SK-N-SH (cell line): ENCODE results near the gene DSTN. TPM values are rescaled to one million over a fixed set of nuclear protein-coding genes. Genes with fewer than 3 reads are reported as not detected.

Experiments used
- CTCF ChIA-PET: fragments of 300-600, 350-600 bp; formaldehyde crosslinking; extraction: SDS; loops from one replicate; lab custom pipeline; 2021; lab: Yijun Ruan, JAX
- POLR2A ChIA-PET: fragments of 350-600 bp; sonication (Branson Sonifier 250); formaldehyde crosslinking; extraction: SDS; loops from one replicate; lab custom pipeline; 2020; ENCODE audit warnings: antibody characterized with exemption, inconsistent platforms; lab: Yijun Ruan, JAX
- DNase-seq: peaks from one replicate; pipeline ENCODE4 v3.0.0; 2012
- H2AFZ ChIP-seq: fragments of 200-600 bp; sonication (generic); 2 replicates; pipeline ENCODE4 v1.8.1; 2016; ENCODE audit warnings: antibody characterized with exemption, mild to moderate bottlenecking, low read depth
- H3F3A ChIP-seq: fragments of 200-600 bp; sonication (generic); replicated peaks from 2 replicates; pipeline ENCODE3; 2016; ENCODE audit warnings: antibody characterized with exemption, mild to moderate bottlenecking; ENCODE audit not compliant: insufficient read depth
- H3K27ac ChIP-seq, 2 experiments: fragments of 200-500 bp in 1 of 2; fragments of 200-600 bp in 1 of 2; sonication (Bioruptor generic) in 1 of 2; sonication (generic), shearing (Covaris generic) in 1 of 2; 2 replicates each; pipeline versions ENCODE4 v1.5.1 to v1.6.1; 2014 to 2016; ENCODE audit warnings: low read depth in 2 of 2, inconsistent platforms in 1 of 2, low read length in 1 of 2, mild to moderate bottlenecking in 1 of 2, mixed read lengths in 1 of 2
- H3K27me3 ChIP-seq: fragments of 200-600 bp; sonication (generic), shearing (Covaris generic); 2 replicates; pipeline ENCODE4 v1.6.1; 2016; ENCODE audit warnings: mixed run types; ENCODE audit not compliant: insufficient read depth
- H3K36me3 ChIP-seq, 2 experiments: fragments of 200-500 bp in 1 of 2; fragments of 200-600 bp in 1 of 2; sonication (Bioruptor generic) in 1 of 2; sonication (generic) in 1 of 2; replicated peaks in 1 of 2; 2 replicates each; pipeline versions ENCODE3 to v1.5.1; 2014 to 2016; ENCODE audit warnings: low read length in 1 of 2, mild to moderate bottlenecking in 1 of 2; ENCODE audit not compliant: insufficient read depth in 2 of 2, control insufficient read depth in 1 of 2
- H3K4me1 ChIP-seq, 2 experiments: fragments of 200-500 bp in 1 of 2; fragments of 200-600 bp in 1 of 2; sonication (Bioruptor generic) in 1 of 2; sonication (generic), shearing (Covaris generic) in 1 of 2; 2 replicates each; pipeline versions ENCODE4 v1.5.1 to v1.6.1; 2014 to 2016; ENCODE audit warnings: low read depth in 1 of 2, low read length in 1 of 2, mixed run types in 1 of 2; ENCODE audit not compliant: insufficient read depth in 2 of 2, control insufficient read depth in 1 of 2
- H3K4me2 ChIP-seq: fragments of 200-600 bp; sonication (generic), shearing (Covaris generic); 2 replicates; pipeline ENCODE4 v1.6.1; 2017; ENCODE audit warnings: mixed run types
- H3K4me3 ChIP-seq, 2 experiments: fragments of 200-500 bp in 1 of 2; fragments of 200-600 bp in 1 of 2; sonication (Bioruptor generic) in 1 of 2; sonication (generic), shearing (Covaris generic) in 1 of 2; 2 replicates each; pipeline versions ENCODE4 v1.5.1 to v1.8.1; 2014 to 2016; ENCODE audit warnings: low read depth in 2 of 2, inconsistent platforms in 1 of 2, low read length in 1 of 2, mild to moderate bottlenecking in 1 of 2, mixed read lengths in 1 of 2, moderate library complexity in 1 of 2
- H3K79me2 ChIP-seq: fragments of 200-600 bp; sonication (generic); 2 replicates; pipeline ENCODE4 v1.8.1; 2017; ENCODE audit warnings: mild to moderate bottlenecking; ENCODE audit not compliant: insufficient read depth
- H3K9ac ChIP-seq: fragments of 200-600 bp; sonication (generic); 2 replicates; pipeline ENCODE4 v1.6.1; 2017; ENCODE audit warnings: mixed run types
- H3K9me2 ChIP-seq: fragments of 200-600 bp; sonication (generic); 2 replicates; pipeline ENCODE4 v1.6.1; 2017; ENCODE audit warnings: mixed run types
- H3K9me3 ChIP-seq: fragments of 200-600 bp; sonication (generic); 2 replicates; pipeline ENCODE4 v1.6.1; 2017; ENCODE audit warnings: mixed run types, mild to moderate bottlenecking, moderate library complexity
- H4K20me1 ChIP-seq: fragments of 200-600 bp; sonication (generic); 2 replicates; pipeline ENCODE4 v1.6.1; 2017; ENCODE audit warnings: mild to moderate bottlenecking, mixed run types; ENCODE audit not compliant: insufficient read depth
- ELF1 ChIP-seq: IDR thresholded peaks from 2 replicates; pipeline ENCODE4 v1.4.0; 2012
- EP300 ChIP-seq, 2 experiments: IDR thresholded peaks; 2 replicates each; pipeline versions ENCODE4 v1.4.0 to v1.6.1; 2012; ENCODE audit warnings: borderline replicate concordance in 1 of 2, low read depth in 1 of 2, low read length in 1 of 2
- EZH2phosphoT487 ChIP-seq: fragments of 200-600 bp; sonication (generic); IDR thresholded peaks from 2 replicates; pipeline ENCODE4 v1.6.1; 2017; ENCODE audit warnings: low read depth, mixed run types, mild to moderate bottlenecking, antibody characterized with exemption, moderate library complexity, borderline replicate concordance
- FOXJ3 ChIP-seq: sonication (generic); formaldehyde crosslinking; IDR thresholded peaks from 2 replicates; pipeline ENCODE4 v1.5.1; 2020; ENCODE audit warnings: mild to moderate bottlenecking, missing genetic modification reagents
- GATA2 ChIP-seq: sonication (generic); formaldehyde crosslinking; IDR thresholded peaks from 2 replicates; pipeline ENCODE4 v1.5.0; 2020; ENCODE audit warnings: mild to moderate bottlenecking, missing genetic modification reagents
- MAX ChIP-seq: IDR thresholded peaks from 2 replicates; pipeline ENCODE4 v1.4.0; 2012; ENCODE audit warnings: low read depth
- MEF2A ChIP-seq: IDR thresholded peaks from 2 replicates; pipeline ENCODE4 v1.4.0; 2012; ENCODE audit warnings: low read depth, borderline replicate concordance
- NFIC ChIP-seq: IDR thresholded peaks from 2 replicates; pipeline ENCODE4 v1.4.0; 2012; ENCODE audit warnings: borderline replicate concordance
- PBX3 ChIP-seq: IDR thresholded peaks from 2 replicates; pipeline ENCODE4; 2012
- POLR2AphosphoS5 ChIP-seq: IDR thresholded peaks from 2 replicates; pipeline ENCODE4 v1.6.1; 2012; ENCODE audit warnings: low read depth, low read length
- RCOR1 ChIP-seq: fragments of 150-350 bp; IDR thresholded peaks from 2 replicates; pipeline ENCODE4 v1.6.1; 2017; ENCODE audit warnings: antibody characterized with exemption, low read length
- REST ChIP-seq: IDR thresholded peaks from 2 replicates; pipeline ENCODE4 v1.6.1; 2012; ENCODE audit warnings: mild to moderate bottlenecking, low read depth, low read length, moderate library complexity
- RXRA ChIP-seq: IDR thresholded peaks from 2 replicates; pipeline ENCODE4 v1.4.0; 2012; ENCODE audit warnings: low read depth, mild to moderate bottlenecking, borderline replicate concordance
- SIN3A ChIP-seq: IDR thresholded peaks from 2 replicates; pipeline ENCODE4 v1.6.1; 2012; ENCODE audit warnings: low read depth, mild to moderate bottlenecking, low read length, moderate library complexity, borderline replicate concordance
- SMC3 ChIP-seq: IDR thresholded peaks from 2 replicates; pipeline ENCODE4 v1.6.1; 2012; ENCODE audit warnings: low read depth, low read length, improper control_type of control experiment
- TAF1 ChIP-seq: IDR thresholded peaks from 2 replicates; pipeline ENCODE4 v1.6.1; 2012; ENCODE audit warnings: low read depth, mild to moderate bottlenecking, low read length, moderate library complexity, borderline replicate concordance
- WGBS: methylation state at CpG from one replicate; pipeline ENCODE4 v1.1.6; 2017; ENCODE audit warnings: low lambda C conversion rate; 5-methylcytosine and 5-hydroxymethylcytosine counted together
- polyA plus RNA-seq, 3 experiments: library from polyadenylated mRNA; depleted of rRNA; stranded (reverse); fragments of >200 nt; gene quantifications; 2 replicates each; pipeline ENCODE4 v1.2.3, GENCODE V29; 2012
- TF ChIP-seq, protein P1 (sequence below): fragments of 150-350 bp; IDR thresholded peaks from 2 replicates; pipeline ENCODE4 v1.6.1; 2017; ENCODE audit warnings: antibody characterized with exemption, low read length, low read depth, borderline replicate concordance
- TF ChIP-seq, protein P2 (sequence below): fragments of 200-600 bp; sonication (generic); IDR thresholded peaks from 2 replicates; pipeline ENCODE4 v1.6.1; 2017; ENCODE audit warnings: antibody characterized with exemption, mild to moderate bottlenecking, moderate library complexity

The DSTN gene
- polyA plus RNA-seq, 1 of the 3 experiments (the other 2 are of a cell fraction) = 167 TPM

DNA sequence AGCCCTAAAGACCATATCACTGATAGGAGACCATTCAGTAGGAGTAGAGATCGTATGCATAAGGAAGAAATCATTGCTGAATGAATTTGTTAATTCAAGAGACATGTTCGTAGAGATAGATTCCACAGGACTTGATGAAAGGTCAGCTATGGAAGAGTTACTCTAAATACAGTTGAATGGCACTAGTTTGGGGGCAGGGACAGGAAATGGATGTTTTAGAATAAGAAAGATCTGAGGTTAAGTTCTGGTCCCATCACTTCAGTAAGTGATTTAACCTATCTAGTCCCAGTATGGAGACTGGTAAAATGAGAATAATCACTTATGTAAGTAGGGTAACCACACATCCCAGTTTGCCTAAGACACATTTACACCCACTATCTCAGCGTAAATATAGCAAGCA is 35.8 kb upstream of the DSTN start:
- ChIA-PET POLR2A (no interaction called here), CTCF (interaction anchor here (0.9 to 6.3 kb wide), 3 partner anchors 16 to 83 kb away, joined by 3 to 37 read pairs (median 3); no protein-coding TSS in a partner anchor)
- WGBS = 87% methylated on average over 3 of the region's 3 CpGs

More for the DNA sequence above, 35.8 kb upstream of the DSTN start:
- H3K9ac ChIP-seq = no peak overlapping the region
- H3F3A ChIP-seq = peaks cover 6% of the 10 kb centered on the region
- H4K20me1 ChIP-seq = no peaks in the 10 kb centered on the region
- no peaks in the 10 kb centered on the region for H3K9me3 ChIP-seq
- no peak overlapping the region for H2AFZ ChIP-seq
- no peaks in the 10 kb centered on the region for H3K9me2 ChIP-seq
- no peak for DNase-seq
- no peaks in the 10 kb centered on the region for H3K27me3 ChIP-seq
- no peaks in the 10 kb centered on the region for H3K79me2 ChIP-seq
- H3K4me3 ChIP-seq = no peak overlapping the region
- H3K4me2 ChIP-seq = no peak overlapping the region
- H3K27ac ChIP-seq = no peak overlapping the region
- peaks cover 3 to 11% of the 10 kb centered on the region in 2 experiments; a peak in 2 of 4 replicates for H3K4me1 ChIP-seq
- no peaks in the 10 kb centered on the region for H3K36me3 ChIP-seq
- no peak for TF ChIP-seq MAX
- no peak for TF ChIP-seq EZH2phosphoT487
- no peak for TF ChIP-seq TAF1
- TF ChIP-seq, protein P1, sequence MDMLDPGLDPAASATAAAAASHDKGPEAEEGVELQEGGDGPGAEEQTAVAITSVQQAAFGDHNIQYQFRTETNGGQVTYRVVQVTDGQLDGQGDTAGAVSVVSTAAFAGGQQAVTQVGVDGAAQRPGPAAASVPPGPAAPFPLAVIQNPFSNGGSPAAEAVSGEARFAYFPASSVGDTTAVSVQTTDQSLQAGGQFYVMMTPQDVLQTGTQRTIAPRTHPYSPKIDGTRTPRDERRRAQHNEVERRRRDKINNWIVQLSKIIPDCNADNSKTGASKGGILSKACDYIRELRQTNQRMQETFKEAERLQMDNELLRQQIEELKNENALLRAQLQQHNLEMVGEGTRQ = no peak
- TF ChIP-seq RXRA = no peak
- no peak for TF ChIP-seq GATA2 (CRISPR knock-in tag)
- TF ChIP-seq SIN3A = no peak
- TF ChIP-seq SMC3 = no peak
- TF ChIP-seq POLR2AphosphoS5 = no peak
- TF ChIP-seq FOXJ3 = no peak
- TF ChIP-seq RCOR1 = no peak
- TF ChIP-seq REST = no peak
- TF ChIP-seq MEF2A = no peak
- TF ChIP-seq EP300 (IDR thresholded peaks at IDR 0.05; ENCODE audit: borderline replicate concordance in 1 of 2, low read depth in 1 of 2, low read length in 1 of 2) = no peak
- TF ChIP-seq, protein P2, sequence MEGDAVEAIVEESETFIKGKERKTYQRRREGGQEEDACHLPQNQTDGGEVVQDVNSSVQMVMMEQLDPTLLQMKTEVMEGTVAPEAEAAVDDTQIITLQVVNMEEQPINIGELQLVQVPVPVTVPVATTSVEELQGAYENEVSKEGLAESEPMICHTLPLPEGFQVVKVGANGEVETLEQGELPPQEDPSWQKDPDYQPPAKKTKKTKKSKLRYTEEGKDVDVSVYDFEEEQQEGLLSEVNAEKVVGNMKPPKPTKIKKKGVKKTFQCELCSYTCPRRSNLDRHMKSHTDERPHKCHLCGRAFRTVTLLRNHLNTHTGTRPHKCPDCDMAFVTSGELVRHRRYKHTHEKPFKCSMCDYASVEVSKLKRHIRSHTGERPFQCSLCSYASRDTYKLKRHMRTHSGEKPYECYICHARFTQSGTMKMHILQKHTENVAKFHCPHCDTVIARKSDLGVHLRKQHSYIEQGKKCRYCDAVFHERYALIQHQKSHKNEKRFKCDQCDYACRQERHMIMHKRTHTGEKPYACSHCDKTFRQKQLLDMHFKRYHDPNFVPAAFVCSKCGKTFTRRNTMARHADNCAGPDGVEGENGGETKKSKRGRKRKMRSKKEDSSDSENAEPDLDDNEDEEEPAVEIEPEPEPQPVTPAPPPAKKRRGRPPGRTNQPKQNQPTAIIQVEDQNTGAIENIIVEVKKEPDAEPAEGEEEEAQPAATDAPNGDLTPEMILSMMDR = no peak
- TF ChIP-seq ELF1 = no peak
- TF ChIP-seq PBX3 = no peak
- no peak for TF ChIP-seq NFIC
- TF ChIP-seq, all 33 proteins: peak for 0
